ENCODE measurements around the gene METAP1D.
A peak's percentile ranks its signal among the peaks of the same experiment; 100 is the strongest.

Gene METAP1D

GRCh38 chr2:171999161-171999560, 592 bp upstream of the METAP1D start:
- peak; percentile 34 to 44 for DNase-seq

- no peak for DNase-seq
Observed at GRCh38 chr2:172000696-172001361, 1.1 kb downstream of the METAP1D start.

- DNase-seq, result no peak
Observed at GRCh38 chr2:172007372-172007771, 7.6 kb downstream of the METAP1D start.

GRCh38 chr2:172009823-172010222, 10.1 kb downstream of the METAP1D start:
- DNase-seq, result no peak

GRCh38 chr2:172011812-172012575, 12.2 kb downstream of the METAP1D start:
- no peak for DNase-seq

- no peak for DNase-seq
Observed at GRCh38 chr2:172012677-172013391, 13.1 kb downstream of the METAP1D start.

- no peak for DNase-seq
Observed at GRCh38 chr2:172013396-172013795, 13.6 kb downstream of the METAP1D start.

- peak; percentile 10 to 18 for DNase-seq
Observed at GRCh38 chr2:172021074-172021931, 21.6 kb downstream of the METAP1D start.

- DNase-seq, result peak; percentile 9
Observed at GRCh38 chr2:172021955-172022354, 22.2 kb downstream of the METAP1D start.

- DNase-seq, result no peak
Observed at GRCh38 chr2:172031536-172031935, 31.8 kb downstream of the METAP1D start.

- DNase-seq, result no peak
Observed at GRCh38 chr2:172038121-172038520, 38.4 kb downstream of the METAP1D start.

GRCh38 chr2:172038604-172039003, 38.9 kb downstream of the METAP1D start:
- peak; percentile 52 to 59 for DNase-seq

GRCh38 chr2:172039011-172039704, 39.4 kb downstream of the METAP1D start:
- no peak for DNase-seq

GRCh38 chr2:172040311-172040710, 40.6 kb downstream of the METAP1D start:
- DNase-seq, result no peak

GRCh38 chr2:172046080-172046678, 46.4 kb downstream of the METAP1D start:
- DNase-seq, result peak in 1 of 2 experiments; percentile 16

GRCh38 chr2:172046866-172047565, 47.3 kb downstream of the METAP1D start:
- DNase-seq, result peak in 1 of 2 experiments; percentile 35

GRCh38 chr2:172047566-172048507, 48.1 kb downstream of the METAP1D start:
- no peak for DNase-seq

- DNase-seq, result no peak
Observed at GRCh38 chr2:172048508-172049503, 49.1 kb downstream of the METAP1D start.
